AG04449 (cell line): ENCODE results near the gene ATAT1.
A peak's percentile ranks its signal among the peaks of the same experiment; 100 is the strongest.

Source experiments
- CTCF ChIA-PET: fragments of 350-600 bp; formaldehyde crosslinking; extraction: SDS; loops from one replicate; lab custom pipeline; 2021; ENCODE audit warnings: antibody characterized with exemption; lab: Yijun Ruan, JAX
- POLR2A ChIA-PET: fragments of 400-600, 350-600 bp; formaldehyde crosslinking; extraction: SDS; loops from one replicate; lab custom pipeline; 2020; ENCODE audit warnings: antibody characterized with exemption, inconsistent platforms; lab: Yijun Ruan, JAX
- DNase-seq: peaks from one replicate; pipeline ENCODE4 v3.0.0-alpha.2; 2010; ENCODE audit warnings: low read depth, low spot score
- H3K4me3 ChIP-seq: 2 replicates; pipeline ENCODE4 v1.5.1; 2011; ENCODE audit warnings: low read depth, mild to moderate bottlenecking, control low read depth, low read length
- CTCF ChIP-seq: IDR thresholded peaks from one replicate; pipeline ENCODE4 v1.5.1; 2011; ENCODE audit warnings: mild to moderate bottlenecking, moderate library complexity, low read length, control low read depth, inconsistent platforms; ENCODE audit not compliant: insufficient read depth; ENCODE audit errors: missing control alignments

Gene ATAT1

GRCh38 chr6:30647242-30648116, 20.8 kb downstream of the ATAT1 start:
- ChIA-PET CTCF (interaction anchor here (0.7 to 1.5 kb wide), 8 partner anchors 9 to 75 kb away, joined by 3 to 7 read pairs (median 3); partner anchors contain the start of gene DHX16), POLR2A (interaction anchor here (0.8 to 1.1 kb wide), 3 partner anchors 24 to 34 kb away, joined by 3 to 5 read pairs (median 3); no protein-coding TSS in a partner anchor)
- no peak for TF ChIP-seq CTCF
- H3K4me3 ChIP-seq = peak overlapping the region; percentile 91
- DNase-seq = no peak

DNA sequence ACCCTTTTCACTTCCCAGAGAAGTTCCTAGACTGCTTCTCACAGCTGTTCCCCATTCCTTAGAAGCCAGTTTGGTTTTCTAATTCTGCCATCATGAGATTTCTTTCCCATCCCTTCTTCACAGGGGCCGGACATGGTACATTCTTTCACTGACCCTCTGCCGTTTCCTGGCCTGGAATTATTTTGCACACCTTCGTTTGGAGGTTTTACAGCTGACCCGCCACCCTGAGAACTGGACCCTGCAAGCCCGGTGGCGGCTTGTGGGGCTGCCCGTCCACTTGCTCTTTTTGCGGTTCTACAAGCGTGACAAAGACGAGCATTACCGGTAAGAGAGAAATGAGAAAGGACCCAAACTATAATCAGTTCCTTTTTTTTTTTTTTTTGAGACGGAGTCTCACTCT, 24.5 kb downstream of the ATAT1 start:
- ChIA-PET POLR2A (no interaction called here), CTCF (interaction anchor here (0.8 to 1.2 kb wide), 2 partner anchors 20 to 21 kb away, joined by 3 read pairs; partner anchors contain the start of gene DHX16)
- no peak overlapping the region for H3K4me3 ChIP-seq
- no peak for DNase-seq
- TF ChIP-seq CTCF = no peak

DNA sequence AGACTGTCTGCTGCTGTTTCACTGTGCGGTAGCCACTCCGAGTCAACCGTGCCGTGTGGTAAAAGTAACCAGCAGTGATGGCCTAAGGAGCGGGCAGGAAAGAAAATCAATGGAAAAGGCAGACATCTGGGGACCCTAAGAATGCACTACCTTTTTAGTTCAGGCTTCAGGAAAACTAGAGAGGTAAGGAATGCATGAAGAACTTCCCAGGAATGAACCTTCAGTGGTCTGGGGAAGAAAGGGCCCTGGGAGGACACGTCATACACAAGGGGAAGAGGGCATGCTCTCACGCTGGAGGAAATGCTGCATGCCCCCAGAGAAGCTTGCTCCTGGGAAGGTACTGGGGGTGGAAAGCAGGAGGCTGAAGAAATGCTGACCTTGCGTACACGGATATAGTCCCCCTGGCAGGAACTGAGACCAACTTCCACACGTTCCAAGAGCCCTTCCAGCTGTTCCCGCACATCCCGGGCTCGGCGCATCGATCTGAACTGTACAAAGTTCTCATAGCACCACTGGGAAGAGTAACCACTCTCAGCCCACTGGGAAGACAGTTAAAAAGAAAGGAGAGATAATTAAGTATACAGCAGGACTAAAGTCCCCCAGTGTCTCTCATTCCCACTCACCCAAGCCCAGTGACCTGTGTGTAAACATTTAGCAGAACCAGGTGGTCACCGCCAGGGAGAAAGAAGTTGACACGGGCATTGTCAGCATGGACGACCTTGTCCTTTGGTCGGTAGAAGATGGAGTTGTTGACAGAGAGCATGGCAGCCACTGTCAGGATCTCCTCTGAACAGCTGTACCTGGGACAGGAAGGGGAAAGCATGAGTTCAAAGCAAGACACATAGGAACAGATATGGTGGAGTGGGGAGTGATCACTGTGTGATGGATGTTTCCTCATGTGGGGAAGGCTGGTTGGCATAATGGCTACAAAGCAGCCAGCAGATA, 28.4 kb downstream of the ATAT1 start:
- no peak for DNase-seq
- H3K4me3 ChIP-seq = no peak overlapping the region
- POLR2A ChIA-PET = interaction anchor here (1.1 kb wide), 1 partner anchor 9 kb away, joined by 3 read pairs; the partner anchor contains the start of gene C6orf136
- CTCF ChIA-PET = interaction anchor here (0.6 to 5.0 kb wide), 3 partner anchors 17 to 255 kb away, joined by 3 to 23 read pairs (median 3); partner anchors contain the start of gene DHX16
- TF ChIP-seq CTCF = no peak

DNA sequence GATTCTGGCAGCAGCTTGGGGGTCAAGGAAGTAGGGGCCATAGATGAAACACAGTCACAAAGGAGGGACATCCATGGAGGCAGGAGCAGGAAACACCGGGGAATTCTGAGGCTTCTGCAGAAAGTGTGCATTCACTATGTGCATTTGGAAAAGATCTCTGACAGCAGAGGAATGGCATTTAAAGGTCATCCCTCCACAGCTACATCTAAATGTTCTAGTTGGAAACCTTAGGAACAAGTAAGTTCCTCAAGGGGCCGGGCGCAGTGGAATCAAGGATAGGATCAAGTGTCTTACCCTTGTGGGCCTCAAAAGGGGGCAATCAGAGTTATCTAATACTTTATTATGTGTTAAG, 29.0 kb downstream of the ATAT1 start:
- TF ChIP-seq CTCF = no peak
- ChIA-PET CTCF (interaction anchor here (0.8 to 5.0 kb wide), 4 partner anchors 14 to 23 kb away, joined by 3 to 23 read pairs (median 3); partner anchors contain the start of gene DHX16), POLR2A (interaction anchor here (1.1 kb wide), 1 partner anchor 9 kb away, joined by 3 read pairs; the partner anchor contains the start of gene C6orf136)
- no peak overlapping the region for H3K4me3 ChIP-seq
- DNase-seq = no peak

DNA sequence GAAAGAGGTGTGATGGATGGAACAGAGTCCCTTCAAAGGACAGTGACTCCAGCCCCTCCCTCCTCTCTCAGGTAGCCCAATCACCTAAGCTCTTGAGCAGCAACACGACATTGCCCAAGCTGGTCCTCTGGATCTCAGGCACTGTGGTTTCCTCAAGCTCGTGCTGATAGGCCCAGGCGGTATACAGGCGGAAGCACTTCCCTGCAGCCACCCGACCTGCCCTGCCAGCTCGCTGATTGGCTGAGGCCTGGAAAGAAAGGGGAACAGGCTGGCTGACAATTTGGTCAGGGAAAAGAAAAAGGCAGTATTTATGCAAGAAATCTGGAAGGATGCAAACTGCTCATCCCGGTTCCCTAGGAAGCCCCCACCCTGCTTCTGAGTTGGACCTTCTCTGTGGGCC, 29.8 kb downstream of the ATAT1 start:
- ChIA-PET CTCF (interaction anchor here (0.8 to 5.0 kb wide), 4 partner anchors 9 to 17 kb away, joined by 3 to 23 read pairs (median 3); partner anchors contain the start of genes C6orf136 and DHX16), POLR2A (no interaction called here)
- no peak for DNase-seq
- no peak for TF ChIP-seq CTCF
- H3K4me3 ChIP-seq = no peak overlapping the region
